Measurements from ENCODE around the gene PRKCQ.
A peak's percentile ranks its signal among the peaks of the same experiment; 100 is the strongest.

The PRKCQ gene

DNA sequence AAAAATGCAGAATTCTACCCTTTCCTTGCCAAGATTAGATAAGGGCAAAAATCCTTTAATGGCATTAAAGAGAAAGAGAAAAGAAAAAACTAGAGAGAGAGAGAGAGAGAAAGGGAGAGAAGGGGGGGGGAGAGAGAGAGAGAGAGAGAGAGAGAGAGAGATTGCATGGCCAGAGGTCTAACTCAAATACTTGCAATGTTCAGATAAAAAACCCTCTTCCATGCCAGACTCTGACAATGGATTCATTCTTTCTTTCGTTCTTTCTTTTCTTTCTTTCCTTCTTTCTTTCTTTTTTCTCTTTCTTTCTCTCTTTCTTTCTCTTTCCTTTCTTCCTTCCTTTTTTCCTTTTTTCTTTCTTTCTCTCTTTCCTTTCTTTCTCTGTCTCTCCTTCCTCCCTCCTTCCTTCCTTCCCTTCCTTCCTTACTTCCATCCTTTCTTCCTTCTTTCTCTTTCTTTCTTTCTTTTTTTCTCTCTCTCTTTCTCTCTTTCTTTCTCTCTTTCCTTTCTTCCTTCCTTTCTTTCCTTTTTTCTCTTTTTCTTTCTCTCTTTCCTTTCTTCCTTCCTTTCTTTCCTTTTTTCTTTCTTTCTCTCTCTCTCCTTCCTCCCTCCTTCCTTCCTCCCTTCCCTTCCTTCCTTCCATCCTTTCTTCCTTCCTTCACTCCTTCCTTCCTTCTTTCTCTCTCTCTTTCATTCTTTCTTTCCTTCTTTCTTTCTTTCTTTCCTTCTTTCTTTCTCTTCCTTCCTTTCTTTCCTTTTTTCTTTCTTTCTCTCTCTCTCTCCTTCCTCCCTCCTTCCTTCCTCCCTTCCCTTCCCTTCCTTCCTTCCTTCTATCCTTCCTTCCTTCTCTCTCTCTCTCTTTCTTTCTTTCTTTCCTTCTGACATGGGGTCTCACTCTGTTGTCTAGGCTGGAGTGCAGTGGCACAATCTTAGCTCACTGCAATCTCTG is 175.7 kb downstream of the PRKCQ start:
- no peak for DNase-seq
- H3K36me3 ChIP-seq, result no peaks in the 10 kb centered on the region
- H3K9me3 ChIP-seq, result no peaks in the 10 kb centered on the region
- H3K4me3 ChIP-seq (ENCODE audit: low read depth, low read length), result no peak overlapping the region
- no peaks in the 10 kb centered on the region for H3K27me3 ChIP-seq
- no peak for TF ChIP-seq CTCF (IDR thresholded peaks at IDR 0.05; ENCODE audit: low read depth, low read length)
- no peaks in the 10 kb centered on the region for H3K4me1 ChIP-seq

DNA sequence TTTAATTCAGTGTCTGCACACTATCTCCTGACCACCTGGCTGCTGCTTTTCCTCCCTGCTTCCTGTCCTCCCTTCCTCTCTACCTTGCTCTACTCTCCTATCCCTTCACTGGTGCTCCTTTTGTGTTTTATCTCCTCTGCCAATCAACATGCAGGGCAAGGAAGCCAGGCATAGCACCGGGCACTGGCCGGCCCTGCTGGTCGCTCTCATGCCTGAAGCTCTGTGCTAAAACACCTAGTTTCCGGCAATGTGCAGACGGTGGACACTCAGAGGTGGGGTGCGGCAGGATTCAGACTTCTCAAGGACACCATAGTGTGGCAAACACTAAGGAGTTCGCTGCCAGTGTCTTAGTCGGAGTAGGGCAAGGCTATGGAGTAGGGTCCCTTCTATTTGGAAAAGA is 177.1 kb downstream of the PRKCQ start:
- no peak for DNase-seq
- TF ChIP-seq CTCF (IDR thresholded peaks at IDR 0.05; ENCODE audit: low read depth, low read length), result no peak
- Histone ChIP-seq H3K4me1 (no peaks in the 10 kb centered on the region), H3K27me3 (no peaks in the 10 kb centered on the region), H3K4me3 (ENCODE audit: low read depth, low read length) (no peak overlapping the region), H3K9me3 (no peaks in the 10 kb centered on the region), H3K36me3 (no peaks in the 10 kb centered on the region)

GRCh38 chr10:6402349-6402709 is 177.7 kb downstream of the PRKCQ start:
- Histone ChIP-seq H3K4me1 (no peaks in the 10 kb centered on the region), H3K9me3 (no peaks in the 10 kb centered on the region)
- TF ChIP-seq CTCF (IDR thresholded peaks at IDR 0.05; ENCODE audit: low read depth, low read length), result no peak

GRCh38 chr10:6401558-6402348 is 178.3 kb downstream of the PRKCQ start:
- H3K27me3 ChIP-seq, result no peaks in the 10 kb centered on the region
- H3K9me3 ChIP-seq, result no peaks in the 10 kb centered on the region
- H3K4me1 ChIP-seq, result no peaks in the 10 kb centered on the region
- DNase-seq, result peak; percentile 73
- H3K36me3 ChIP-seq, result no peaks in the 10 kb centered on the region
- peak; percentile 77 for TF ChIP-seq CTCF (IDR thresholded peaks at IDR 0.05; ENCODE audit: low read depth, low read length)
- H3K4me3 ChIP-seq (ENCODE audit: low read depth, low read length), result peak overlapping the region; percentile 71

More at GRCh38 chr10:6402349-6402709, 177.7 kb downstream of the PRKCQ start:
- H3K36me3 ChIP-seq, result no peaks in the 10 kb centered on the region
- H3K4me3 ChIP-seq (ENCODE audit: low read depth, low read length), result no peak overlapping the region
- no peak for DNase-seq
- H3K27me3 ChIP-seq, result no peaks in the 10 kb centered on the region

- Histone ChIP-seq H3K9me3 (no peaks in the 10 kb centered on the region), H3K36me3 (no peaks in the 10 kb centered on the region), H3K4me1 (no peaks in the 10 kb centered on the region), H3K4me3 (ENCODE audit: low read depth, low read length) (no peak overlapping the region; the same call in 1 of the 2 replicates), H3K27me3 (no peaks in the 10 kb centered on the region)
- no peak for DNase-seq
- no peak for TF ChIP-seq CTCF (IDR thresholded peaks at IDR 0.05; ENCODE audit: low read depth, low read length)
Observed at GRCh38 chr10:6400821-6401465, 179.1 kb downstream of the PRKCQ start.
